GM06990 (cell line): ENCODE data around the gene JMJD8.

ENCODE experiments used
- DNase-seq: peaks from one replicate; pipeline ENCODE4 v3.0.0-alpha.2; 2011; ENCODE audit not compliant: insufficient read length; ENCODE audit errors: extremely low read depth
- H3K27me3 ChIP-seq: replicated peaks from 2 replicates; pipeline ENCODE4 v1.6.0; 2011; ENCODE audit warnings: low read length; ENCODE audit not compliant: control insufficient read depth, insufficient read depth
- H3K36me3 ChIP-seq: 2 replicates; pipeline ENCODE4 v1.5.1; 2011; ENCODE audit warnings: low read length; ENCODE audit not compliant: control insufficient read depth, insufficient read depth
- H3K4me3 ChIP-seq: replicated peaks from 2 replicates; pipeline ENCODE4 v1.5.1; 2011; ENCODE audit warnings: low read depth, mild to moderate bottlenecking, control low read depth, low read length
- TF ChIP-seq, protein P1 (sequence below): IDR thresholded peaks from 2 replicates; pipeline ENCODE4 v1.5.1; 2011; ENCODE audit warnings: low read length, control low read depth, mild to moderate bottlenecking, inconsistent platforms; ENCODE audit not compliant: insufficient read depth, poor library complexity, severe bottlenecking

Gene JMJD8

GRCh38 chr16:673399-673991 is 10.6 kb downstream of the JMJD8 start:
- DNase-seq, result no peak
- H3K4me3 ChIP-seq, result no peak overlapping the region
- no peaks in the 10 kb centered on the region for H3K27me3 ChIP-seq
- peaks cover 31% of the 10 kb centered on the region for H3K36me3 ChIP-seq
- TF ChIP-seq, protein P1, sequence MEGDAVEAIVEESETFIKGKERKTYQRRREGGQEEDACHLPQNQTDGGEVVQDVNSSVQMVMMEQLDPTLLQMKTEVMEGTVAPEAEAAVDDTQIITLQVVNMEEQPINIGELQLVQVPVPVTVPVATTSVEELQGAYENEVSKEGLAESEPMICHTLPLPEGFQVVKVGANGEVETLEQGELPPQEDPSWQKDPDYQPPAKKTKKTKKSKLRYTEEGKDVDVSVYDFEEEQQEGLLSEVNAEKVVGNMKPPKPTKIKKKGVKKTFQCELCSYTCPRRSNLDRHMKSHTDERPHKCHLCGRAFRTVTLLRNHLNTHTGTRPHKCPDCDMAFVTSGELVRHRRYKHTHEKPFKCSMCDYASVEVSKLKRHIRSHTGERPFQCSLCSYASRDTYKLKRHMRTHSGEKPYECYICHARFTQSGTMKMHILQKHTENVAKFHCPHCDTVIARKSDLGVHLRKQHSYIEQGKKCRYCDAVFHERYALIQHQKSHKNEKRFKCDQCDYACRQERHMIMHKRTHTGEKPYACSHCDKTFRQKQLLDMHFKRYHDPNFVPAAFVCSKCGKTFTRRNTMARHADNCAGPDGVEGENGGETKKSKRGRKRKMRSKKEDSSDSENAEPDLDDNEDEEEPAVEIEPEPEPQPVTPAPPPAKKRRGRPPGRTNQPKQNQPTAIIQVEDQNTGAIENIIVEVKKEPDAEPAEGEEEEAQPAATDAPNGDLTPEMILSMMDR, result no peak

- DNase-seq, result no peak
- no peak overlapping the region for H3K4me3 ChIP-seq
- H3K27me3 ChIP-seq, result no peaks in the 10 kb centered on the region
- TF ChIP-seq, protein P1, result no peak
- peaks cover 31% of the 10 kb centered on the region for H3K36me3 ChIP-seq
Measured at GRCh38 chr16:672851-673250, 11.3 kb downstream of the JMJD8 start.

- Histone ChIP-seq H3K27me3 (no peaks in the 10 kb centered on the region), H3K4me3 (no peak overlapping the region), H3K36me3 (peaks cover 31% of the 10 kb centered on the region)
- DNase-seq, result no peak
- TF ChIP-seq, protein P1, result no peak
Measured at GRCh38 chr16:672371-672770, 11.8 kb downstream of the JMJD8 start.

- TF ChIP-seq, protein P1, result no peak
- no peaks in the 10 kb centered on the region for H3K27me3 ChIP-seq
Measured at GRCh38 chr16:671353-672131, 12.6 kb downstream of the JMJD8 start.

DNA sequence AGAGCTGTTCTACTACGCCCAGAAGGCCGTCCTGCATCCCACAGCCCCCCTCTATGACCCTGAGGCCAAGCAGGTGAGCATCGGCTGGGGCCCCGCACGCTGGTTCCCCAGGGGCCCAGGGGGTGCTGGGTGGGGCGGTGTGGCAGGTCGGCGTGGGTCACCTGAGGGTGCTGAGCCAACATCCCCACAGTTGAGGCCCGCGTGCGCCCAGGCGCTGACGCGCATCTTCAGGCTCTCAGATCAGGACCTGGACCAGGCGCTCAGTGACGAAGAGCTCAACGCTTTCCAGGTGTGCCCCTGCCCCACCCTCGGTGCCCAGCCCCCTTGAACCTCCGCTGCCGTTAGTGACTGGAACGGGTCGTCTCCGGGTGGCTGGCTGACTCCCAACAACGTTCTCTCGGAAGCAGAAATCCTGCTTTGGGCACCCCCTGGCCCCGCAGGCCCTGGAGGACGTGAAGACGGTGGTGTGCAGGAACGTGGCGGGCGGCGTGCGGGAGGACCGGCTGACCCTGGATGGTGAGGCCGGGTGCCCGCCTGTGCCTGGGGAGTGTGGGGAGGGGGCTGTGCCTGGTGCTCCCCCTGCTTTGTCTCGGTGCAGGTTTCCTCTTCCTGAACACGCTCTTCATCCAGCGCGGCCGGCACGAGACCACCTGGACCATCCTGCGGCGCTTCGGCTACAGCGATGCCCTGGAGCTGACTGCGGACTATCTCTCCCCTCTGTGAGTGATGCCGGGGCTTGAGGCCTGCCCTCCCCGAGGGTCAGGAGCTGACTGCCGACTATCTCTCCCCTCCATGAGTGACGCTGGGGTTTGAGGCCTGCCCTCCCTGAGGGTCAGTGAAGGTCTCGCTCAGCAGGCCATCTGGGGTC is 13.4 kb downstream of the JMJD8 start:
- TF ChIP-seq, protein P1, result no peak
- H3K27me3 ChIP-seq, result no peaks in the 10 kb centered on the region
- peaks cover 31% of the 10 kb centered on the region for H3K36me3 ChIP-seq
- no peak overlapping the region for H3K4me3 ChIP-seq
- DNase-seq, result no peak

More at GRCh38 chr16:671353-672131, 12.6 kb downstream of the JMJD8 start:
- DNase-seq, result no peak
- H3K4me3 ChIP-seq, result no peak overlapping the region
- peaks cover 31% of the 10 kb centered on the region for H3K36me3 ChIP-seq
